H9 (cell line): ENCODE measurements around the gene C7orf25. TPM values are rescaled to one million over a fixed set of nuclear protein-coding genes. Genes with fewer than 3 reads are reported as not detected.

Experiments
- DNase-seq: peaks from one replicate; pipeline ENCODE4 v3.0.0-alpha.2; 2017
- H2AFZ ChIP-seq: one replicate; pipeline ENCODE4 v1.6.1; 2013; ENCODE audit warnings: mild to moderate bottlenecking, low read length, control low read depth, moderate library complexity
- H2AK5ac ChIP-seq: 2 replicates; pipeline ENCODE4 v1.6.1; 2013; ENCODE audit warnings: low read length, control low read depth, mixed read lengths; ENCODE audit not compliant: insufficient read length
- H2BK120ac ChIP-seq: one replicate; pipeline ENCODE4 v1.6.1; 2013; ENCODE audit warnings: low read depth, mild to moderate bottlenecking, low read length, control low read depth, inconsistent platforms; ENCODE audit not compliant: poor library complexity, severe bottlenecking
- H2BK12ac ChIP-seq: 2 replicates; pipeline ENCODE4 v1.6.1; 2013; ENCODE audit warnings: low read length, control low read depth, mixed read lengths, low read depth; ENCODE audit not compliant: insufficient read length
- H2BK15ac ChIP-seq: 2 replicates; pipeline ENCODE4 v1.6.1; 2013; ENCODE audit warnings: low read depth, low read length, control low read depth
- H2BK20ac ChIP-seq: one replicate; pipeline ENCODE4 v1.6.1; 2013; ENCODE audit warnings: low read depth, mild to moderate bottlenecking, low read length, control low read depth, inconsistent platforms; ENCODE audit not compliant: poor library complexity, severe bottlenecking
- H2BK5ac ChIP-seq: 2 replicates; pipeline ENCODE4 v1.6.1; 2013; ENCODE audit warnings: low read length, control low read depth, mixed read lengths; ENCODE audit not compliant: insufficient read length
- H3K14ac ChIP-seq: 2 replicates; pipeline ENCODE4 v1.6.1; 2013; ENCODE audit warnings: low read length, control low read depth; ENCODE audit not compliant: insufficient read depth
- H3K18ac ChIP-seq: 2 replicates; pipeline ENCODE4 v1.6.1; 2013; ENCODE audit warnings: low read depth, mild to moderate bottlenecking, mixed read lengths, low read length, control low read depth; ENCODE audit not compliant: insufficient read length
- H3K23ac ChIP-seq: 2 replicates; pipeline ENCODE4 v1.6.1; 2013; ENCODE audit warnings: low read length, control low read depth, mixed read lengths, low read depth; ENCODE audit not compliant: insufficient read length
- H3K23me2 ChIP-seq: 2 replicates; pipeline ENCODE4 v1.6.1; 2013; ENCODE audit warnings: low read depth, mild to moderate bottlenecking, mixed read lengths, low read length, control low read depth; ENCODE audit not compliant: insufficient read length, poor library complexity, severe bottlenecking
- H3K27ac ChIP-seq: 2 replicates; pipeline ENCODE4 v1.5.1; 2013; ENCODE audit warnings: low read length, control low read depth, mixed read lengths, low read depth; ENCODE audit not compliant: insufficient read length
- H3K27me3 ChIP-seq: 2 replicates; pipeline ENCODE4 v1.6.1; 2013; ENCODE audit warnings: low read length, control low read depth, inconsistent platforms; ENCODE audit not compliant: insufficient read depth
- H3K4ac ChIP-seq: 2 replicates; pipeline ENCODE4 v1.6.1; 2013; ENCODE audit warnings: low read depth, mild to moderate bottlenecking, control low read depth, inconsistent platforms, low read length, moderate library complexity
- H3K4me1 ChIP-seq: 2 replicates; pipeline ENCODE4 v1.6.1; 2013; ENCODE audit warnings: low read length, control low read depth, inconsistent platforms; ENCODE audit not compliant: insufficient read depth
- H3K4me2 ChIP-seq: 2 replicates; pipeline ENCODE4 v1.6.1; 2013; ENCODE audit warnings: low read length, control low read depth, mixed read lengths; ENCODE audit not compliant: insufficient read length, insufficient read depth
- H3K56ac ChIP-seq: 2 replicates; pipeline ENCODE4 v1.6.1; 2013; ENCODE audit warnings: low read depth, mild to moderate bottlenecking, mixed read lengths, low read length, control low read depth; ENCODE audit not compliant: insufficient read length
- H3K79me1 ChIP-seq: 2 replicates; pipeline ENCODE4 v1.6.1; 2013; ENCODE audit warnings: low read depth, mild to moderate bottlenecking, moderate library complexity, low read length, control low read depth, inconsistent platforms; ENCODE audit not compliant: insufficient read depth, poor library complexity, severe bottlenecking
- H3K79me2 ChIP-seq: 2 replicates; pipeline ENCODE4 v1.6.1; 2013; ENCODE audit warnings: low read length, control low read depth, inconsistent platforms; ENCODE audit not compliant: insufficient read depth
- H3K9ac ChIP-seq: 2 replicates; pipeline ENCODE4 v1.6.1; 2013; ENCODE audit warnings: low read length, control low read depth, mixed read lengths; ENCODE audit not compliant: insufficient read length; ENCODE audit errors: extremely low read depth
- H3K9me3 ChIP-seq: one replicate; pipeline ENCODE4 v1.6.1; 2013; ENCODE audit warnings: low read depth, low read length, inconsistent platforms; ENCODE audit not compliant: control insufficient read depth
- H3T11ph ChIP-seq: one replicate; pipeline ENCODE4 v1.6.1; 2013; ENCODE audit warnings: mild to moderate bottlenecking, low read length, control low read depth, inconsistent platforms
- H4K20me1 ChIP-seq: one replicate; pipeline ENCODE4 v1.6.1; 2013; ENCODE audit not compliant: control insufficient read depth, insufficient read length, insufficient read depth
- H4K5ac ChIP-seq: 2 replicates; pipeline ENCODE4 v1.6.1; 2013; ENCODE audit warnings: low read depth, mild to moderate bottlenecking, mixed read lengths, low read length, control low read depth; ENCODE audit not compliant: insufficient read length
- H4K8ac ChIP-seq: replicated peaks from 2 replicates; pipeline ENCODE4 v1.6.1; 2013; ENCODE audit warnings: low read length, control low read depth, mixed read lengths, low read depth; ENCODE audit not compliant: insufficient read length
- H4K91ac ChIP-seq: 2 replicates; pipeline ENCODE4 v1.6.1; 2013; ENCODE audit warnings: low read depth, mild to moderate bottlenecking, moderate library complexity, mixed read lengths, low read length, control low read depth; ENCODE audit not compliant: insufficient read length
- H3K27ac Mint-ChIP-seq, 3 experiments: 2 replicates in 2 of 3; 3 replicates in 1 of 3; pipeline ENCODE4 v1.8.0; 2020 to 2021; ENCODE audit warnings: mixed read lengths in 3 of 3, mild to moderate bottlenecking in 1 of 3, moderate library complexity in 1 of 3
- H3K27me3 Mint-ChIP-seq: 2 replicates; pipeline ENCODE4 v1.8.0; 2021; ENCODE audit warnings: low read depth, mild to moderate bottlenecking, moderate library complexity, mixed read lengths
- H3K36me3 Mint-ChIP-seq, 3 experiments: 2 replicates in 2 of 3; 3 replicates in 1 of 3; pipeline ENCODE4 v1.8.0; 2020 to 2021; ENCODE audit warnings: low read depth in 3 of 3, mixed read lengths in 3 of 3; ENCODE audit not compliant: insufficient read depth in 1 of 3
- H3K4me1 Mint-ChIP-seq, 2 experiments: 2 replicates each; pipeline ENCODE4 v1.8.0; 2020; ENCODE audit warnings: mixed read lengths in 2 of 2
- H3K4me3 Mint-ChIP-seq, 2 experiments: 2 replicates in 1 of 2; 3 replicates in 1 of 2; pipeline ENCODE4 v1.8.0; 2020 to 2021; ENCODE audit warnings: mild to moderate bottlenecking in 2 of 2, mixed read lengths in 2 of 2, moderate library complexity in 1 of 2
- H3K9me3 Mint-ChIP-seq, 2 experiments: 2 replicates in 1 of 2; 3 replicates in 1 of 2; pipeline ENCODE4 v1.8.0; 2020; ENCODE audit warnings: mild to moderate bottlenecking in 2 of 2, mixed read lengths in 2 of 2, moderate library complexity in 1 of 2
- WGBS: extraction: QIAGEN DNeasy Blood & Tissue Kit; methylation state at CpG from one replicate; pipeline ENCODE4 v1.1.7; 2013; ENCODE audit warnings: missing lambda C conversion rate, low lambda C conversion rate, mixed read lengths; ENCODE audit not compliant: insufficient read length; ENCODE audit errors: extremely low coverage; 5-methylcytosine and 5-hydroxymethylcytosine counted together
- total RNA-seq: library from RNA; stranded (reverse); gene quantifications from 2 replicates; pipeline ENCODE4 v1.2.1, GENCODE V29; 2021
- TF ChIP-seq, protein P1 (sequence below): fragments of 200-600 bp; sonication (generic); conservative IDR thresholded peaks from 3 replicates; pipeline ENCODE4 v1.8.0; 2021; ENCODE audit warnings: antibody characterized with exemption, mild to moderate bottlenecking

Gene C7orf25
- total RNA-seq, 1 experiment from 2014 or later, result 3.8 TPM

DNA sequence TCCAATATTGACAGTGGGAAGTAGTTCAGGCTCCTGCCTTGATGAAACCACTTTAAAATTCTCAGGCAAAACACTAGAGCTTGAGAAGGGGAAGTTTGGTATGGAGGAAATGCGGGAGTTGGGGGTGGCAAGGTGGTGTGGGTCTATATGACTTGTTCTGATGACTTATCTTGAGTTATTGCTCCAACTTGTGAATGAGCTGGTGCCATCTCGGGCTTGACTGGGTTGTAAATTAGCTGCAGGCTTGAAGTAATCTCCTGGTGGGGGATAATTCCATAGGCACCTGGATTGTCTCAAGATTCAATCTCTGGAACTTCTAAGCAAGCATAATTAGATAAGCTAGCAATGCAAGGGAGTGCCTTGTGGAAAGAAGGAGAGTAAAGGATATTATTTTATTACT lies 49.3 kb upstream of the C7orf25 start:
- Histone ChIP-seq H3K9me3 (peaks cover 6% of the 10 kb centered on the region), H2BK5ac (no peak overlapping the region), H3K27ac (no peak overlapping the region), H3K14ac (no peak overlapping the region), H3K23me2 (no peaks in the 10 kb centered on the region), H3K4me1 (peaks cover 4% of the 10 kb centered on the region; the same call in 1 of the 2 replicates), H3T11ph (no peak overlapping the region), H3K23ac (no peak overlapping the region), H4K20me1 (no peaks in the 10 kb centered on the region), H3K27me3 (no peaks in the 10 kb centered on the region), H3K4ac (no peak overlapping the region), H3K79me2 (no peaks in the 10 kb centered on the region), H3K9ac (no peak overlapping the region), H2AK5ac (no peak overlapping the region), H4K5ac (no peak overlapping the region), H3K4me2 (no peak overlapping the region), H4K8ac (no peak overlapping the region), H2BK120ac (no peak overlapping the region), H2BK15ac (no peak overlapping the region), H2AFZ (no peak overlapping the region), H3K56ac (no peak overlapping the region), H4K91ac (no peak overlapping the region), H2BK20ac (no peak overlapping the region), H3K79me1 (no peaks in the 10 kb centered on the region), H2BK12ac (no peak overlapping the region), H3K18ac (no peak overlapping the region)
- H3K36me3 Mint-ChIP-seq, result peaks cover 7 to 28% (median 19%) of the 10 kb centered on the region in 3 experiments
- WGBS, result no CpG with 5 or more reads among the region's 2 CpGs
- H3K4me1 Mint-ChIP-seq, result peaks cover 22 to 23% of the 10 kb centered on the region in 2 experiments
- no peak overlapping the region for H3K4me3 Mint-ChIP-seq
- no peak overlapping the region for H3K27ac Mint-ChIP-seq
- peaks cover 1% of the 10 kb centered on the region for H3K27me3 Mint-ChIP-seq
- TF ChIP-seq, protein P1, sequence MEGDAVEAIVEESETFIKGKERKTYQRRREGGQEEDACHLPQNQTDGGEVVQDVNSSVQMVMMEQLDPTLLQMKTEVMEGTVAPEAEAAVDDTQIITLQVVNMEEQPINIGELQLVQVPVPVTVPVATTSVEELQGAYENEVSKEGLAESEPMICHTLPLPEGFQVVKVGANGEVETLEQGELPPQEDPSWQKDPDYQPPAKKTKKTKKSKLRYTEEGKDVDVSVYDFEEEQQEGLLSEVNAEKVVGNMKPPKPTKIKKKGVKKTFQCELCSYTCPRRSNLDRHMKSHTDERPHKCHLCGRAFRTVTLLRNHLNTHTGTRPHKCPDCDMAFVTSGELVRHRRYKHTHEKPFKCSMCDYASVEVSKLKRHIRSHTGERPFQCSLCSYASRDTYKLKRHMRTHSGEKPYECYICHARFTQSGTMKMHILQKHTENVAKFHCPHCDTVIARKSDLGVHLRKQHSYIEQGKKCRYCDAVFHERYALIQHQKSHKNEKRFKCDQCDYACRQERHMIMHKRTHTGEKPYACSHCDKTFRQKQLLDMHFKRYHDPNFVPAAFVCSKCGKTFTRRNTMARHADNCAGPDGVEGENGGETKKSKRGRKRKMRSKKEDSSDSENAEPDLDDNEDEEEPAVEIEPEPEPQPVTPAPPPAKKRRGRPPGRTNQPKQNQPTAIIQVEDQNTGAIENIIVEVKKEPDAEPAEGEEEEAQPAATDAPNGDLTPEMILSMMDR, result no peak
- no peak for DNase-seq
- H3K9me3 Mint-ChIP-seq, result peaks cover 27 to 31% of the 10 kb centered on the region in 2 experiments; a peak in 4 of 5 replicates
